Ascending aorta (tissue), 2 donors: ENCODE results near the gene ERVV-1. TPM values are rescaled to one million over a fixed set of nuclear protein-coding genes. Genes with fewer than 3 reads are reported as not detected.
"Not testable (repeated sequence)": the region's sequence is repeated elsewhere in the genome, so short reads cannot be mapped to it uniquely, and the experiment has no call there.

Experiments used
- DNase-seq, 2 donors: peaks; one replicate each; pipeline ENCODE4 v3.0.0-alpha.2; 2019; ENCODE audit warnings: low spot score in 2 of 2
- H3K27ac ChIP-seq, 2 donors: fragments of 200-600 bp; sonication (generic); one replicate each; pipeline ENCODE4 v1.5.1; 2016 to 2017; ENCODE audit warnings: mild to moderate bottlenecking in 1 of 2
- H3K27me3 ChIP-seq: fragments of 200-600 bp; sonication (generic); one replicate; pipeline ENCODE4 v1.5.1; 2017
- H3K36me3 ChIP-seq, 2 donors: fragments of 200-600 bp; sonication (generic); one replicate each; pipeline ENCODE4 v1.5.1; 2016
- H3K4me1 ChIP-seq, 2 donors: fragments of 200-600 bp; sonication (generic); one replicate each; pipeline ENCODE4 v1.5.1; 2016 to 2017; ENCODE audit warnings: mild to moderate bottlenecking in 1 of 2
- H3K4me3 ChIP-seq, 2 donors: fragments of 200-600 bp; sonication (generic); one replicate each; pipeline ENCODE4 v1.5.1; 2016 to 2017; ENCODE audit warnings: mild to moderate bottlenecking in 1 of 2
- H3K9me3 ChIP-seq, 2 donors: fragments of 200-600 bp; sonication (generic); one replicate each; pipeline ENCODE4 v1.5.1; 2016
- intact Hi-C: fragments of 100-400 bp; cut with DNase I; formaldehyde crosslinking; loops from one replicate; pipeline ENCODE4 v1.15.1; 2023
- total RNA-seq: library from RNA; depleted of rRNA; stranded (reverse); fragments of >200 nt; gene quantifications from one replicate; pipeline ENCODE4 v1.1.0, GENCODE V29; 2016
- TF ChIP-seq, protein P1 (sequence below), 3 experiments: fragments of 200-600 bp in 2 of 3; fragments of 450-650 bp in 1 of 3; sonication (generic) in 2 of 3; IDR thresholded peaks; one replicate each; pipeline ENCODE4 v1.5.1; 2016 to 2019; ENCODE audit warnings: antibody characterized with exemption in 3 of 3, mild to moderate bottlenecking in 1 of 3, moderate library complexity in 1 of 3

Gene ERVV-1
- total RNA-seq: not detected

DNA sequence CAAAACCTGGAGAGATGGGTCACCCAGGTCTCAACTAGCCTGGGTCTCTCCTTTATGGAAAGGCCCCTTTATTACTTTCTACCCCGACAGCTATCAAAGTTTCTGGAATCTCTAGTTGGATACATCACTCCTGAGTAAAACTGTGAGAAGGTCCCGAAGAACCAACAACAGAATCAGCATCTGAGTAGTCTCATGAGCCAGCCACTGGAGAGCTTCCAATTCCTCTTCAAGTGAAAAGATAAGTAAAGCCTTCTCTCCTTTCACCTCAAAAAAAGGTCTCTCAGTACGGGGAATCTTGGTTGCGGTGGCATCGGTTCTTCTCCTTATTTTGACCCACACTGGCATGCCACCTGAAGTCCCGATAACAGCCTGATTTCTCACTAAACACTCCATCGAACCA lies at the start of gene ERVV-1:
TSS of gene ERVV-1 (plus strand) at position 301 of the 400 bp plus-strand sequence. CDS start 170 bp downstream, outside the sequence.
- Histone ChIP-seq H3K4me1 (no peaks in the 10 kb centered on the region), H3K27me3 (no peaks in the 10 kb centered on the region), H3K36me3 (no peaks in the 10 kb centered on the region), H3K9me3 (no peaks in the 10 kb centered on the region), H3K4me3 (no peak within 1 kb of the TSS), H3K27ac (no peak within 1 kb of the TSS)
- DNase-seq: no peak
- intact Hi-C loops: no loop called here
- TF ChIP-seq, protein P1, sequence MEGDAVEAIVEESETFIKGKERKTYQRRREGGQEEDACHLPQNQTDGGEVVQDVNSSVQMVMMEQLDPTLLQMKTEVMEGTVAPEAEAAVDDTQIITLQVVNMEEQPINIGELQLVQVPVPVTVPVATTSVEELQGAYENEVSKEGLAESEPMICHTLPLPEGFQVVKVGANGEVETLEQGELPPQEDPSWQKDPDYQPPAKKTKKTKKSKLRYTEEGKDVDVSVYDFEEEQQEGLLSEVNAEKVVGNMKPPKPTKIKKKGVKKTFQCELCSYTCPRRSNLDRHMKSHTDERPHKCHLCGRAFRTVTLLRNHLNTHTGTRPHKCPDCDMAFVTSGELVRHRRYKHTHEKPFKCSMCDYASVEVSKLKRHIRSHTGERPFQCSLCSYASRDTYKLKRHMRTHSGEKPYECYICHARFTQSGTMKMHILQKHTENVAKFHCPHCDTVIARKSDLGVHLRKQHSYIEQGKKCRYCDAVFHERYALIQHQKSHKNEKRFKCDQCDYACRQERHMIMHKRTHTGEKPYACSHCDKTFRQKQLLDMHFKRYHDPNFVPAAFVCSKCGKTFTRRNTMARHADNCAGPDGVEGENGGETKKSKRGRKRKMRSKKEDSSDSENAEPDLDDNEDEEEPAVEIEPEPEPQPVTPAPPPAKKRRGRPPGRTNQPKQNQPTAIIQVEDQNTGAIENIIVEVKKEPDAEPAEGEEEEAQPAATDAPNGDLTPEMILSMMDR (IDR thresholded peaks at IDR 0.05): no peak

DNA sequence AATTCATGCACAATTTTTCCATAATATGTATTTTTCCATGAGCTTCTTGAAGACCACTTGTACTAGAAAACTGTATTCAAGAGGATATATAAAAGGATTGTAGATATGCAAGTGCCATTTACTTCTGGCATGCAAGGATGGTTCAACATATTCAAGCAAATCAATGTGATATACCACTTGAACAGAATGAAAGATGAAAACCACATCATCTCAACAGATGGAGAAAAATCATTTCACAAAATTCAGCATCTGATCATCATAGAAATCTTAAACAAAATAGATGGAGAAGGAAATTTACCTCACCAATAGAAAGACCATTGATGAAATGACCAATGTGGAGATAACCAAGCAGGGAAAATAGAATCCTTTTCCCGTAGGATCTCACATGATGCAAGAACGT lies 45.9 kb upstream of the ERVV-1 start:
- peaks cover 4 to 8% of the 10 kb centered on the region in 2 donors for H3K9me3 ChIP-seq
- intact Hi-C loops: no loop called here
- H3K4me1 ChIP-seq: peaks cover 0 to 5% of the 10 kb centered on the region in 2 donors
- H3K36me3 ChIP-seq: peaks cover 22 to 28% of the 10 kb centered on the region in 2 donors
- DNase-seq: no peak
- no peaks in the 10 kb centered on the region for H3K27me3 ChIP-seq
- no peak overlapping the region for H3K4me3 ChIP-seq
- no peak overlapping the region for H3K27ac ChIP-seq
- TF ChIP-seq, protein P1 (IDR thresholded peaks at IDR 0.05): no peak

DNA sequence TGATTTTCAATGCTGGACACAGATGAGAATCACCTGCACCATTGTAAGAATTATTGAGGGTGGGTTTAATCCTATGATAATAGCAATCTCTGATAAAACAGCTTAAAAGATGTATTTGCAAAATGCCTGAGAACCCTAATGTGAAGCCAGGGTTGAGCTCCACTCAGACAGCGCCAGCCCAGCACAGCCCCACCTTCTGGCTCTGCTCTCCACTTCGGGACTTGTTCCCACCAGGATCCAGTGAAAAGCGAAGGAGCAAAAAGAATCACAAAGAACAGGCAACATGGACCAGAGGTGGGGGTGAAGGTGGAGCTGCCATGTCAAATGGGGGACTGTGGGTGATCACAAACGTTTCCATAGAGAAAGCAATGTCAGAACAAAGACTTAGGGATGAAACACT lies 32.4 kb upstream of the ERVV-1 start:
- intact Hi-C loops: no loop called here
- H3K4me3 ChIP-seq: no peak overlapping the region
- H3K27me3 ChIP-seq: no peaks in the 10 kb centered on the region
- no peaks in the 10 kb centered on the region for H3K4me1 ChIP-seq
- TF ChIP-seq, protein P1 (IDR thresholded peaks at IDR 0.05): no peak
- peaks cover 20 to 35% of the 10 kb centered on the region in 2 donors for H3K36me3 ChIP-seq
- no peak overlapping the region for H3K27ac ChIP-seq
- DNase-seq: no peak
- peaks cover 0 to 4% of the 10 kb centered on the region in 2 donors for H3K9me3 ChIP-seq

GRCh38 chr19:52983167-52983566 lies 30.6 kb upstream of the ERVV-1 start:
- DNase-seq, H3K4me3 ChIP-seq, H3K4me1 ChIP-seq, H3K27me3 ChIP-seq, H3K9me3 ChIP-seq, intact Hi-C loops, H3K27ac ChIP-seq: not testable (repeated sequence)
- peaks cover 22 to 41% of the 10 kb centered on the region in 2 donors for H3K36me3 ChIP-seq

DNA sequence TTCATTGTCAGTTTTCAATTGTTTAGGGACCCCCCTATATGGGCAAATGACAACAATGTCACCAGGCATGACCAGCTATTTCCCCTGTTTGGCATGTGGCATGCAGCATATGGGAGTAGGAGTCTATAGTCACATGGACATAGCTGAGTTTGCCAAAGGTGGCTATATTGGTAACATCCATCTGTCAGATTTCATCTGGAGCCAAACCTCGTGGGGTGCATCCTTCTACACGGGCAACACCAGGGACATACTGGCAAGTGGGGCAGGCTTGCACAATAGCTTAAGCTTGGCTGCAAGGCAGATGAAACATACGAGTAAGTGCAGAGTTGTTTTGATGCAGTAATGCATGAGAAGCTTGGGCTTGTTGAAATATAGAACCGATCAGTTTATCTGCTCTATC lies 26.5 kb upstream of the ERVV-1 start:
- H3K27ac ChIP-seq: no peak overlapping the region
- peaks cover 3 to 4% of the 10 kb centered on the region in 2 donors for H3K4me1 ChIP-seq
- no peaks in the 10 kb centered on the region for H3K27me3 ChIP-seq
- DNase-seq: no peak
- TF ChIP-seq, protein P1 (IDR thresholded peaks at IDR 0.05): no peak
- H3K36me3 ChIP-seq: peaks cover 13 to 39% of the 10 kb centered on the region in 2 donors
- intact Hi-C loops: no loop called here
- no peak overlapping the region for H3K4me3 ChIP-seq
- peaks cover 0 to 4% of the 10 kb centered on the region in 2 donors for H3K9me3 ChIP-seq

DNA sequence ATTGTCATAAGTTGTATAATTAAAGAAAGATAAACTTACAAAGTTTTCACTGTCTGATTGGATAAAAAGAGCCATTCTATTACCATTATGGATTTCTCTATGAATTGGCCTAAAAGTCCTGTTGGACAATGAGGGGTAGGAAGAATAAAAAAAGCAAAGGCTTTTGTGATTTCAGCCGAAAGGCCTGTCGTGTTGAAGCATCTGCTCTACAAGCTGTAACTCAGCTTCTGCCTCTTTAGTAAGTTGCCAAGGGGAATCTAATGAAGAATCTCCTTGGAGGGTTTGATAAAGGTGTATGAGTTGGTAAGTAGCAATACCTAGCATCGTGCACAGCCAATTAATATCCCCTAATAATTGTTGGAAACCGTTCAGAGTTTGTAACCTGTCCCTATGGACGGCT lies 25.2 kb upstream of the ERVV-1 start:
- no peak overlapping the region for H3K27ac ChIP-seq
- no peak overlapping the region for H3K4me3 ChIP-seq
- intact Hi-C loops: no loop called here
- peaks cover 13 to 39% of the 10 kb centered on the region in 2 donors for H3K36me3 ChIP-seq
- no peaks in the 10 kb centered on the region for H3K27me3 ChIP-seq
- H3K4me1 ChIP-seq: peaks cover 8 to 10% of the 10 kb centered on the region in 2 donors
- peaks cover 0 to 4% of the 10 kb centered on the region in 2 donors for H3K9me3 ChIP-seq
- TF ChIP-seq, protein P1 (IDR thresholded peaks at IDR 0.05): no peak
- DNase-seq: no peak
